ENCODE data around the gene APP.

Gene APP

GRCh38 chr21:26185446-26185845 lies 14.9 kb upstream of the APP start:
- no peak overlapping the region for H3K4me3 ChIP-seq (replicated peaks; ENCODE audit: insufficient read depth, low read length)
- DNase-seq (ENCODE audit: low read depth in 1 of 2, low spot score in 1 of 2), result no peak
- no peaks in the 10 kb centered on the region for H3K27me3 ChIP-seq (ENCODE audit: insufficient read depth, poor library complexity, severe bottlenecking)
- TF ChIP-seq SPI1 (IDR thresholded peaks at IDR 0.05; ENCODE audit: borderline replicate concordance, low read depth), result no peak
- TF ChIP-seq REST (IDR thresholded peaks at IDR 0.05; ENCODE audit: insufficient replicate concordance, low read depth), result no peak
- no peak for TF ChIP-seq CTCF (IDR thresholded peaks at IDR 0.05; ENCODE audit: insufficient read depth, low read length)
- no peak for TF ChIP-seq POLR2AphosphoS5 (IDR thresholded peaks at IDR 0.05; ENCODE audit: low read depth)
- TF ChIP-seq GABPA (IDR thresholded peaks at IDR 0.05; ENCODE audit: low read depth), result no peak
- no peak overlapping the region for H3K27ac ChIP-seq (replicated peaks)

- no peak for DNase-seq (ENCODE audit: low read depth in 1 of 2, low spot score in 1 of 2)
- no peak for TF ChIP-seq REST (IDR thresholded peaks at IDR 0.05; ENCODE audit: insufficient replicate concordance, low read depth)
- no peak for TF ChIP-seq GABPA (IDR thresholded peaks at IDR 0.05; ENCODE audit: low read depth)
- Histone ChIP-seq H3K27ac (replicated peaks) (no peak overlapping the region), H3K4me3 (replicated peaks; ENCODE audit: insufficient read depth, low read length) (no peak overlapping the region), H3K27me3 (ENCODE audit: insufficient read depth, poor library complexity, severe bottlenecking) (no peaks in the 10 kb centered on the region)
Observed at GRCh38 chr21:26185021-26185420, 14.5 kb upstream of the APP start.

GRCh38 chr21:26179501-26179900 lies 8.9 kb upstream of the APP start:
- no peak for TF ChIP-seq CTCF (IDR thresholded peaks at IDR 0.05; ENCODE audit: insufficient read depth, low read length)
- TF ChIP-seq SPI1 (IDR thresholded peaks at IDR 0.05; ENCODE audit: borderline replicate concordance, low read depth), result no peak
- TF ChIP-seq POLR2AphosphoS5 (IDR thresholded peaks at IDR 0.05; ENCODE audit: low read depth), result no peak
- no peak for TF ChIP-seq GABPA (IDR thresholded peaks at IDR 0.05; ENCODE audit: low read depth)
- no peak for TF ChIP-seq REST (IDR thresholded peaks at IDR 0.05; ENCODE audit: insufficient replicate concordance, low read depth)
- H3K4me3 ChIP-seq (replicated peaks; ENCODE audit: insufficient read depth, low read length), result no peak overlapping the region
- H3K27ac ChIP-seq (replicated peaks), result no peak overlapping the region
- no peaks in the 10 kb centered on the region for H3K27me3 ChIP-seq (ENCODE audit: insufficient read depth, poor library complexity, severe bottlenecking)
- no peak for DNase-seq (ENCODE audit: low read depth in 1 of 2, low spot score in 1 of 2)
